Fibroblast of gingiva (primary cell): ENCODE measurements around the gene SPAST.
"Not testable (repeated sequence)": the region's sequence is repeated elsewhere in the genome, so short reads cannot be mapped to it uniquely, and the experiment has no call there.

Source experiments
- DNase-seq: peaks from one replicate; pipeline ENCODE4 v3.0.0-alpha.2; 2011; ENCODE audit warnings: low read depth

The SPAST gene, protein sequence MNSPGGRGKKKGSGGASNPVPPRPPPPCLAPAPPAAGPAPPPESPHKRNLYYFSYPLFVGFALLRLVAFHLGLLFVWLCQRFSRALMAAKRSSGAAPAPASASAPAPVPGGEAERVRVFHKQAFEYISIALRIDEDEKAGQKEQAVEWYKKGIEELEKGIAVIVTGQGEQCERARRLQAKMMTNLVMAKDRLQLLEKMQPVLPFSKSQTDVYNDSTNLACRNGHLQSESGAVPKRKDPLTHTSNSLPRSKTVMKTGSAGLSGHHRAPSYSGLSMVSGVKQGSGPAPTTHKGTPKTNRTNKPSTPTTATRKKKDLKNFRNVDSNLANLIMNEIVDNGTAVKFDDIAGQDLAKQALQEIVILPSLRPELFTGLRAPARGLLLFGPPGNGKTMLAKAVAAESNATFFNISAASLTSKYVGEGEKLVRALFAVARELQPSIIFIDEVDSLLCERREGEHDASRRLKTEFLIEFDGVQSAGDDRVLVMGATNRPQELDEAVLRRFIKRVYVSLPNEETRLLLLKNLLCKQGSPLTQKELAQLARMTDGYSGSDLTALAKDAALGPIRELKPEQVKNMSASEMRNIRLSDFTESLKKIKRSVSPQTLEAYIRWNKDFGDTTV

DNA sequence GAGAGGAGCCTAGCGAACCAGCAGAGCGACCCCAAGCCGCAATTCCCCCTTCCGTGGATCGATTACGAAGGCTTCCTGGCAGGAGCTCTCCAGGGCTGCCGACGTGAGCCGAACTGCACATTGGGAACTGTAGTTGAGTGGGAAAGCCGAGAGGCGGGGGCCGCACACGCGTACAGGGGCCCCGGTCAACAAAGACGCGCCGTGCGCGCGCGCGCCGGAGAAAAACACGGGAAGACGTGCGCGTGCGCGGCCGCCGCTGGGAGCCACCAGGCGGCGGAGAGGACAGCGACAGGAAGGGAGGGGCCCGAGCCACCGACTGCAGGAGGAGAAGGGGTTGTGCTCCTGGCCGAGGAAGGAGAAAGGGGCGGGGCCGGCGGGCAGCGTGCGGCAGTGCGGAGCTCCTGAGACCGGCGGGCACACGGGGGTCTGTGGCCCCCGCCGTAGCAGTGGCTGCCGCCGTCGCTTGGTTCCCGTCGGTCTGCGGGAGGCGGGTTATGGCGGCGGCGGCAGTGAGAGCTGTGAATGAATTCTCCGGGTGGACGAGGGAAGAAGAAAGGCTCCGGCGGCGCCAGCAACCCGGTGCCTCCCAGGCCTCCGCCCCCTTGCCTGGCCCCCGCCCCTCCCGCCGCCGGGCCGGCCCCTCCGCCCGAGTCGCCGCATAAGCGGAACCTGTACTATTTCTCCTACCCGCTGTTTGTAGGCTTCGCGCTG lies at the start of gene SPAST:
Gene SPAST, plus strand, starts transcription at position 247 of the 711 bp plus-strand sequence. Its CDS starts 276 bp downstream, at position 523.
- DNase-seq, result peak; percentile 96

DNA sequence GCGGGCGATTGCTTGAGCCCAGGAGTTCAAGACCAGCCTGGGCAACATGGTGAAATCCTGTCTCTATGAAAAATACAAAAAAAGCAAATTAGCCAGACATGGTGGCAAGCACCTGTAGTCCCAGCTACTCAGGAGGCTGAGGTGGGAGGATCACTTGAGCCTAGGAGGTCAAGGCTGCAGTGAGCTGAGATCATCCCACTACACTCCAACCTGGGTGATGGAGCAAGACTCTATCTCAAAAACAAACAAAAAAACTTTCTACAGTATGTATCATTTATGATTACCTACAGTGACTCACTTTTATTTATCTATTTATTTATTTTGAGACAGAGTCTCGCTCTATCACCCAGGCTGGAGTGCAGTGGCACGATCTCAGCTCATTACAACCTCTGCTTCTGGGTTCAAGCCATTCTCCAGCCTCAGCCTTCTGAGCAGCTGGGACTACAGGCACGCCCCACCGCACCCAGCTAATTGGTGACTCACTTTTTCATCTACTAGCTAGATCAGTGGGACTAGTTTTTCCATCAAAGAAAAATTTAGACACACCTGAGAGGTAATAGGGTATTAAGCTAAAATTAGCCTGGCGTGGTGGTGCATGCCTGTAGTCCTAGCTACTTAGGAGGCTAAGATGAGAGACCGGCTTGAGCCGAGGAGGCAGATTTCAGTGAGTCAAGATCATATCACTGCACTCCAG lies 44.4 kb upstream of the SPAST start:
- not testable (repeated sequence) for DNase-seq

DNA sequence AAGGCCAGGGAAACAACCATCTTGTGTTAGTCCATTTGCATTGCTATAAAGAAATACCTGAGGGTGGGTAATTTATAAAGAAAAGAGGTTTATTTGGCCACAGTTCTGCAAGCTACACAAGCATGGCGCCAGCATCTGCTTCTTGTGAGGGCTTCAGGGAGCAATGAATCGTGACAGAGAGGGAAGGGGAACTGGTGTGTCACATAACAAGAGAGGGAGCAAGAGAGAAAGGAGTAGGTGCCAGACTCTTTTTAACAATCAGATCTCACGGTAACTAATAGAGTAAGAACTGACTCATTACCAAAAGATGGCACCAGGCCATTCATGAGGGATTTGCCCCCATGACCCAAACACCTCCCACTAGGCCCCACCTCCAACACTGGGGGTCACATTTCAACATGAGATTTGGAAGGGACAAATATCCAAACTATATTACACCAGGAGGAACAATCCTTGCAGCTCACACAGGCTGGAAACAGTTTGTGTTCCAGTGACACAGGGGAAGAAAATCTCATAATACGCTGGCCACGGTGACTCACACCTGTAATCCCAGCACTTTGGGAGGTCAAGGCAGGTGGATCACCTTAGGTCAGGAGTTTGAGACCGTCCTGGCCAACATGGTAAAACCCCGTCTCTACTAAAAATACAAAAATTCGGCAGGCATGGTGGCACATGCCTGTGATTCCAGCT lies 29.0 kb upstream of the SPAST start:
- DNase-seq, result peak; percentile 2

DNA sequence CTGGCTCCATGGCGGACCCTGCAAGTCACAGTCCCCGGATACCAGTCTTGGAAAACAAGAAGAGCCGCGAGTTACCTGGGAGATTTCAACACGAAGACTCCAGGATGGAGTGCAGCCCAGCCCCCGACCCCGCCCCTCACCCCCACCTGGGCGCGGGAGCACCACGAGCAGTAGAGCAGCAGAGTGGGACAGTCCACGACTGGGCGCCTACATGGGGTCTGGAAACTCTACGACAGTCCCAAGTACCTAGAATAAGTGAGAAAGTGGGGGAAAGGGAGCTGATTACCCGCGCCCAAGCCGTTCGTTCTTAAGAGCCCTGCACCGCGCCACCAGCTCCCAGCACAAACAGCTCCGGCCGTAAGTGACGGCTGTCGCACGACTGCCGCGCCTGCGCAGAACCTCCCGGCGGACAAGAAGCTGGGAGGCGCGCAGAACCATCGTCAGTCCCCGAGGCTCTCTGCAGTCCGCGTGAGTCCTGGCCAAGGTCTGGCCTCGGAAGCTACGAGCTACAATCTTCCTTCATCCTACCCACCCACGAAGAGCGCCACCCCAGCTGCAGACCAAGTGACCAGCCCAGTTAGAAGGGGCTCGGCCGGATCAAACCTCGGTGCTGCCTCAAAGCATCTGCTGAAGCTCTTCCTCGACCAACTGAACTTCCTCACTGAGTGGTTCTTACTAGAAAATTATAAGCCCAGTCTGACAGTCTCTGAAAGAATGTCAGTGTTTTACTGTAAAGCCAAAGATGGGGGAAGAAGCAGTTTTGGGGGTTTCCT lies 23.7 kb upstream of the SPAST start, which contains the start of gene DPY30:
Gene DPY30, minus strand, starts transcription at position 359 of the 773 bp plus-strand sequence. Its CDS starts 349 bp downstream, at position 10.
- peak; percentile 92 for DNase-seq

DNA sequence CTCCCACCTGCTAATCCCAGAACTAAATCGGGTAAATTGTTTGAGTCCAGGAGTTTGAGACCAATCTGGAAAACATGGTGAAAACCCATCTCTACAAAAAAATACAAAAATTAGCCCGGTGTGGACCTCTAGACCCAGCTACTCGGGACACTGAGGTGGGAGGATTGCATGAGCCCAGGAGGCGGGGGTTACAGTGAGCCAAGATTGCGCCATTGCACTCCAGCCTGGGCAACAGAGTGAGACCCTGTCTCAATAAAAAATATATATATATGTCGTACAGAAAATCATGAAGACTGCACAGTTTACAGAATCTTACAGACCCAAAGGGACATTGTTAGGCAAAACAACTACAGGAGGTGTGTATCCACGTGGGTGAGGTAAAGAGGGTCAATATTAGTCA lies 19.8 kb upstream of the SPAST start:
- no peak for DNase-seq

DNA sequence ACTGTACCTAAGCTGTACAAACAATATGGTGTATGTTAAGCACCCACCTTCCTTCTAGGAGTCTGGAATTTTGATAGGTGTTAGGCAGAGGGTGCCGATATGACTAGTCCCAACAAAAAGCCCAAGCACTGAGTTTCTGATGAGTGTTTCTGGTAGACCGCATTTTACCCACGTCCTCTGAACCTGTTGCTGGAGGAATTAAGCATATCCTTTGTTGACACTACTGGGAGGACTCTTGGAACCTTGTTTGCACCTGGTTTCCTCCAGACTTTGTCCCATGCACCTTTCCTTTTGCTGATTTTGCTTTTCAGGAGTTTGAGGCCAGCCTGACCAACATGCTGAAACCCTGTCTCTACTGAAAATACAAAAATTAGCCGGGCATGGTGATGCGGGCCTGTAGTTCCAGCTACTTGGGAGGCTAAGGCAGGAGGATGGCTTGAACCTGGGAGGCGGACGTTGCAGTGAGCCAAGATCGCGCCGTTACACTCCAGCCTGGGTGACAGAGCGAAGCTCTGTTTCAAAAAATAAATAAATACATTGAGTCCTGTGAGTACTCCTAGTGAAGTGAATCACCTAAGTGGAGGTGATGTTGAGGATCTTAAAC lies 11.4 kb upstream of the SPAST start:
- no peak for DNase-seq

DNA sequence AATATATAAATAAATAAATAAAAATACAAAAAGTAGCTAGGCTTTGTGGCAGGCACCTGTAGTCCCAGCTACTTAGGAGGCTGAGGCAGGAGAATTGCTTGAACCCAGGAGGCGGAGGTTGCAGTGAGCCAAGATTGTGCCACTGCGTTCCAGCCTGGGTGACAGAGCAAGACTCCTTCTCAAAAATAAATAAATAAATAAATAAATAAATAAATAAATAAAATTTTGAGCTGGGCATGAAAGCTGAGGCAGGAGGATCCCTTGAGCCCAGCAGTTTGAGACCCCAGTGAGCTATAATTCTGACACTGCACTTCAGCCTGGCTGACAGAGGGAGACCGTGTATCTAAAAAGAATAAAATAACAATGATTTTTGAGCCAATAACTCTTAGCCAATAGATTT lies 8.8 kb upstream of the SPAST start:
- DNase-seq, result not testable (repeated sequence)

DNA sequence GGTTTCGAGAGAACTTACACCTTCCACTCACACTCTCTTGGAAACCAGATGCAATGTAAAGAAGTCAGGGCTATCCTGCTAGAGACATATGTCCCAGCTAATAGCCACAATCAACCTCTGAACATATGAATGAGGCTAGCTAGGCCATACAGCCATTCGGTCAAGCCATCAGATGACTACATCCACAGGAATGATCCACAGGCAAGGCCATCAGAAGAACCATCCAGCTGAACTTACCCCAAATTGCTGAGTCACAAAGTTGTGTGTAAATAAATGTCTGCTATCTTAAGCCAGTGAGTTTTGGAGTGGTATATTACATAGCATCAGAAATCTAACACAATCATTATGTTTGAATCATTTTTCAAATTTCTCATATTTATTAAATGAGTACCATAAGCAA lies 5.2 kb upstream of the SPAST start:
- peak; percentile 10 for DNase-seq

DNA sequence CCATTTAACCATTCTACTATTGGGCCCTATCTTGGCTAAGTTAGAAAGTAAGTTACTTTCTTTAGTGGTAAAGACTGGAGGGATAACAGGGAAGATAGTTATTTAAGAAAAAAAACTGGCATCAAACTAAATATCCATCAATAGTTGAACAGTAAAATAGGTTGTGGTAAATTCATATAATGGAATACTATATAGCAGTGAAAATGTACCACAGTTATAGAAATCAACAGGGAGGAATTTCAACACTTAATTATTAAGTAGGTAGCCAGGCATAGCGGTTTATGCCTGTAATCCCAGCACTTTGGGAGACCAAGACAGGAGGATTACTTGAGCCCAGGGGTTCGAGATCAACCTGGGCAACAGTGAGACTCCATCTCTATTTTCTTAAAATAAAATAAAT lies 3.1 kb upstream of the SPAST start:
- DNase-seq, result no peak

DNA sequence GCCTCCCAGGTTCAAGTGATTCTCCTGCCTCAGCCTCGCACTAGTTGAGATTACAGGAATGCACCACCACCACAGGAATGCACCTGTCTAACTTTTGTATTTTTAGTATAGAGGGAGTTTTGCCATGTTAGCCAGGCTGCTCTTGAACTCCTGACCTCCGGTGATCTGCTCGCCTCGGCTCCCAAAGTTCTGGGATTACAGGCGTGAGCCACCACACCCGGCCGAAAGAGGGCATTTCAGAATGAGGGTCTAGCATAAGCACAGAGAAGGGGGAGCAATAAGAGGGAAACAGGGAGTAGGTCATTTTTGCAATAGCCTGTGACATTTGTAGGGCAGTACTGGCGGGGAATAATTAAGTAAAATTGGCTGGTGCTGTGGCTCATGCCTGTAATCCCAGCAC lies 1.9 kb upstream of the SPAST start:
- DNase-seq, result no peak

DNA sequence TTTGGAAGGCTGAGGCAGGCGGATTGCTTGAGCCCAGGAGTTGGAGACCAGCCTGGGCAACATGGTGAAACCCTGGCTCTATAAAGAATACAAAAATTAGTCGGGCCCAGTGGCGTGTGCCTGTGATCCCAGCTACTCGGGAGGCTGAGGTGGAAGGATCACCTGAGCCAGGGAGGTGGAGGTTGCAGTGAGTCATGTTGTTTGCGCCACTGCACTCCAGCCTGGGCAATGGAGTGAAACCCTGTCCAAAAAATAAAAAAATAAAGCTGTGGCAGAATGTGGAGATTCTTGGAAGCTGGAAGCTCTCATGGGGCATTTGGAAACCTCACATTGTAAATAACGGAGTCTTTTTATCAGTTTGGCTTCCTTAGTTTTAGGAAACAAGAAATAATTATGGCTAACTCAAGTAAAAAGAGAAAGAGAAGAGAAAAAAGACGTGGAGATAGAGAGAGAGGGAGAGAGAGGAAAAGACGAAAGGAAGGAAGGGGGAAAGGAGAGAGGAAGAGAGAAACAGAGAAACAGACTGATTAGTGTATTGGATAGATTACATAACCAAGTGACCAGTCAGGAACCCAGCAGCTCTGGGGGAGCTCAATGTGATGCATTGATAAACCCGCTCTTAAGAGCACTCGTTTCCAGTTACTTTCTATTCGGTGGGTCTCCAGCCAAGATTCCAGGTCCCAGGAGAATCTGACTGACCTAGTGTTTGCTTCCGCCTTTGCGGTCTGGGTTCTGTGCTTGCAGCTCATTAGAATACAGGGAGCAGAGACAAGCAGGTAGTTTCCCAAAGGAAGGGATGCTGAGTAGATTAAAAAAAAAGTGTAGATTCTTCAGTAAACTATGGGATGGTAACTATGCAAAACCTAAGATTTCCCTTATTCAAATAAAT lies 1.1 kb upstream of the SPAST start:
- peak; percentile 38 for DNase-seq

DNA sequence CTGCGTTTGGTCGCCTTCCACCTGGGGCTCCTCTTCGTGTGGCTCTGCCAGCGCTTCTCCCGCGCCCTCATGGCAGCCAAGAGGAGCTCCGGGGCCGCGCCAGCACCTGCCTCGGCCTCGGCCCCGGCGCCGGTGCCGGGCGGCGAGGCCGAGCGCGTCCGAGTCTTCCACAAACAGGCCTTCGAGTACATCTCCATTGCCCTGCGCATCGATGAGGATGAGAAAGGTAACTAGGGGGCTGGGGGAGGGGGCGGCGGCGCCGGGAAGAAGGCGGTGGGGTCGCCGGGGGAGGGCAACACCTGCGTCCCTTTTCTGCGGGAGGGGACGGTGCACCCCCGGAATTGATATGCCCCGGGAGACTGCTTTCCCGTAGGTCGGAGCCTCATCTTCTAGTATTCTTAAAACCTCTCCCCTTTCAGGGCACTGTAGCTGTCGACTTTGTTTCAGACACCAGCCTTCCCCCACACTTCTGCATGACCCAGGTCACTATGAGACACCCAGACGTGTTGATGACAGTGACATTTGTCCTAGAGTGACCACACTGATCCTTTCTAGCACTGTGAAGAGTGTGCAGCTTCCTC lies 755 bp downstream of the SPAST start:
- DNase-seq, result no peak

DNA sequence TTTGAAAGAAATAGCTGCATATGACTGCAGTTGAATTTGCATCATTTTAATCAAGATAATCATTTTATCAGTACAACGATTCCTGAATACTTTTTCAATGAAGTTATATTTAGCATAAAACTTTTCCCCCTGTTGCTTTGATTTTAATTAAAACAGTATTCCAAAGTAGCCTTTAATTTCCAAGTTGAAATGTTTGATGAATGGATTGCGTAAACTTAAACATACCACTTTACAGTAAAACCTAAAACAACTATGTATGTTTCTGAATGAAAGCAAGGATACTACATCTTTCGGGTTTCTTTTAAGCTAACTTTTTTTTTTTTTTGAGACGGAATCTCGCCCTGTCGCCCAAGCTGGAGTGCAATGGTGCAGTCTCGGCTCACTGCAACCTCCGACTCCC lies 1.4 kb downstream of the SPAST start:
- no peak for DNase-seq

DNA sequence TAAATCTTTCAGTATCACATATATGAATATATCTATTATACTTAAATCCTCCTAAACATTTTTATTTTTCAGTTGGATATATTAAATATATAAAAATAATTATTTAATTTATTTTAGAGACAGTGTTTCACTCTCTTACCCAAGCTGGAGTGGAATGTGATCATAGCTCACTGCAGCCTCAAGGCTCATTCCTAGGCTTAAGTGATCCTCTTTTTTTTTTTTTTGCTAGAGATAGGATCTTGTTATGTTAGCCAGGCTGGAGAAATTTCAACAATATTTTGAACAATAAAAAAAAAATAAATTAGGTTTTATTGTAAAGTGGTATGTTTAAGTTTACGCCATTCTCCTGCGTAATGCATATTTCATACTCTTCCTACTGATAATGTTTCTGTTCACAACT lies 4.2 kb downstream of the SPAST start:
- DNase-seq, result no peak

DNA sequence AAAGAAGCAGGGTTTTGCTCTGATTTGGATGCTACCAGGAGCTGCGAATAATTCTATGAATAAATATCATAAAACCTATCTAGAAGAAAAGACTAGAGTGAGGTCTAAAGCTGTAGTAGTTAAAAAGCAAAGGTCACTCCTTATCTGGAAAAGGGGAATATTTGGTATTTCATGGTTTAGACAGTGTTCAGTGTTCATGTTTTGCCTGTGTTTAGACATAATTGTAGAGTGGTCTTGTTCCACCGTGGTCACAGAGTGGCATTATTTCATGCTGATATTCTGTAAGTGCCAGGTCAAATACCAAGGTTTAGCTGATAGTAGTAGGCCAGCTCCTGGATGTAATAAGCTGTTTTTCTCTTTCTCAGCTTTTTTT lies 10.8 kb downstream of the SPAST start:
- no peak for DNase-seq

DNA sequence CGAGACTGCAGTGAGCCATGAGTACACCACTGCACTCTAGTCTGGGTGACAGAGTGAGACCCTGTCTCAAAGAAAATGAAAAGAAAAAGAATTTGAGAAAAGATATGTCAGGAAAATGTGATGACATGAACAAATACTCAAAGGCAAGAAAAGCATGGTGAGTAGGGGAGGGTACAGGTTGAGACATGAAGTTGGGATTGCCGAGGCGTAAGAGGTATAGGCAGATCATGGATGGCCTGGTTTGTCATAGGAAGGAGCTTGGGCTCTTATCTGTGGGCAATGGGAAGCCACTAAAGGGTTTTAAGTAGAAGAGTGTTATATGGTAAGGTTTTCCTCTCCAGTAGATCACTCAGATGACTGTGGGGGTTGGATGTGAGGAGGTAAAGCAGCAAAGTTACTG lies 32.3 kb downstream of the SPAST start:
- no peak for DNase-seq

DNA sequence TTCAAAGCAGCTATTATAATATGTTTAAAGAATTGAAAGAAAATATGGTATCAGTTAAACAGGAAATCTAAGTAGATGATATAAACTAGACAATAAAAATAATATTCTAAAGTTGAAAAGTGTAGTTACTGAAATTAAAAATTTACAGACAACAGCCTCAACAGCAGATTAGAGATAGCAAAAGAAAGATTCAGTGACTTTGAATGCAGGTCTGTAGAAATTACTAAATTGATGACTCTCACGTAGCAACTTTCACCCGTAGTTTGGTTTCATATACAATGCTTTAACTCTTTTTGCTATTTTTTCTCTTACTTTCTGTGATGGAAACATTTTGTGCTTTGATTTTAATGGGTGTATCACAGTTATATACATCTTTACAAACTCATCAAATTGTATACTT lies 44.8 kb downstream of the SPAST start:
- DNase-seq, result no peak

DNA sequence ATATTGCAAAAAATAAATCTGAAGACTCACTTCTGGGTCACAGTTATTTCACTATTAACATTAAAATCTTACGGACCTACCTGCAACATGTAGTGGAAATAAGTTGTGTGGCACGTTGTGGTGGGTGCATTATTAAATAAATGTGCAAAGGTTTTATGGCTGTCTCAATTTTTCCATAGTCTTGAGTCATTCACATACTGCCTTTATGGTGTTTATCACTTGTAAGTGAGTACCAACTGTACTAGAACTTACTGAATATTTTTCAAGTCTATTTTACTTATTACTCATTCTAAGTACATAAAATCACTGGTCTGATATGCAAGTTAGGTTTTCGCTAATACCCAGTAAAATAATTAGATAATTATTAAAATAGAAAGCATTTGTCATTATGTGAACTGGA lies 54.7 kb downstream of the SPAST start:
- no peak for DNase-seq

DNA sequence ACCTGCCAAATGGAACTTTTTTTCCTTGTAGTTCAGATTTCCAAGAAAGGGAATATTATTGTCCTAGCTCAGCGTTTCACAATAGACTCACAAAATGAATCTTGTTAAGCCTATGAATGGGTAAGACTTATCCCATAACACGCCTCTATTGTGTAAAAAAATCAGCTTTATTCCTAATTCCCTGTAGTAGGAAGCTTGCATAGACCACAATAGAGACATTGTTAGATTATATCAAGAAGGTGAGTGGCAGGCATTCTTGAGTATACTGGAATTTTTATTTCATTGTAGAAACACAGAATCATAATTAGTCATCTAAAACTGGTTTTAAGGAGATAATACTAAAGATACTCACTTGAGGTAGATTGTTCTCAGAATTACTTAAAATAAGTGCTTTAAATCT lies 55.8 kb downstream of the SPAST start:
- DNase-seq, result no peak
